Neural cell (in vitro differentiated cells): ENCODE measurements around the gene DDX41.

Experiments used
- CTCF ChIP-seq: fragments of 450-650 bp; IDR thresholded peaks from 2 replicates; pipeline ENCODE4 v1.5.1; 2014; ENCODE audit warnings: antibody characterized with exemption, mild to moderate bottlenecking, moderate library complexity; ENCODE audit not compliant: poor library complexity, severe bottlenecking
- EP300 ChIP-seq: fragments of 450-650 bp; conservative IDR thresholded peaks from 2 replicates; pipeline ENCODE4 v1.6.1; 2014; ENCODE audit warnings: antibody characterized with exemption, mild to moderate bottlenecking, moderate library complexity; ENCODE audit not compliant: poor library complexity, severe bottlenecking
- POLR2AphosphoS5 ChIP-seq: IDR thresholded peaks from 2 replicates; pipeline ENCODE4 v1.6.1; 2012
- RAD21 ChIP-seq: fragments of 450-650 bp; conservative IDR thresholded peaks from 2 replicates; pipeline ENCODE4 v1.6.1; 2014; ENCODE audit warnings: antibody characterized with exemption, mild to moderate bottlenecking, moderate library complexity
- SMC3 ChIP-seq: fragments of 450-650 bp; conservative IDR thresholded peaks from 2 replicates; pipeline ENCODE4 v1.6.1; 2014; ENCODE audit warnings: antibody characterized with exemption, mild to moderate bottlenecking, moderate library complexity; ENCODE audit not compliant: poor library complexity

- TF ChIP-seq SMC3 (no peak), CTCF (no peak), POLR2AphosphoS5 (no peak), RAD21 (no peak), EP300 (no peak)
Measured at GRCh38 chr5:177528631-177529030, 11.9 kb upstream of the DDX41 start.
